DMS114 treated with DMSO at 0.1 percent for 48 hours (cell line): Measurements from ENCODE around the gene CPXM2.

Experiments used
- DNase-seq: peaks from one replicate; lab custom pipeline; 2025; ENCODE audit not compliant: unreplicated experiment; lab: John Stamatoyannopoulos, UW

The CPXM2 gene

DNA sequence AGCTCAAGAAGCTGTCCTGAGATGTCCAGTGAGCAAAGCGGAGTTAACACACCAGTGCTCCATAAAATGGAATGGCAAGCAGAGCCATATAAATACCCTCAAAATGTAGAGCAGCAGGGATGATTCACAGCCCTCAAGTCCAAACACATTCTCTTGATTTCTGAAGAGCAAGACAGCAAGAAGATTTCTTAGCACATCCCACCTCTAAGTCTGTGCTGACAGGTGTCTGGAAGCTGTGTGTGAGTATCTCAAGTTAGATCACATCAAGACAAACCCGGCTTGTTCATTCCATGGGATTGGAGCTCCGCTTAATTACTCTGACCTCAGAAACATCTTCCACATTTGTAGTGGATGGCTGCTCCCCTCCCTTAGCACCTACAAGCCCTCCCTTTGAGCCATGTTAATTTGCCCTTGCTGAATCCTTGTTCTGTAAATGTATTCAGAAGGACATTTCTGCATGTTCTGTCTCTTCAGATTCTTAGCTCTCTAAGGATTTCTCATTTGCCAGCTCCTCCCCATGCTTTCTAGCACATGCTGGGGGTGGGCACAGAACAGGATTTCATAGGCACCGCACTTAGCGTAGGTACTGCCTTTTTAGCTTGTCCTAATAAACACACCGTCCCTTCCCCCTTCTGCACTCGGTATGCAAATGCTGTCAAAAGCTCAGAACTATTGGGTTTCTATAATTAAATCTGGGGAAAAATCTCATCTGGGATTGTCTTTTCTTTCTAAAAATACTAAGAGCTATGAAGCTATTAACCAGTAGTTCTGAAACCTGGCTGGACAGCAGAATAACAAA lies 112.7 kb downstream of the CPXM2 start:
- no peak for DNase-seq

DNA sequence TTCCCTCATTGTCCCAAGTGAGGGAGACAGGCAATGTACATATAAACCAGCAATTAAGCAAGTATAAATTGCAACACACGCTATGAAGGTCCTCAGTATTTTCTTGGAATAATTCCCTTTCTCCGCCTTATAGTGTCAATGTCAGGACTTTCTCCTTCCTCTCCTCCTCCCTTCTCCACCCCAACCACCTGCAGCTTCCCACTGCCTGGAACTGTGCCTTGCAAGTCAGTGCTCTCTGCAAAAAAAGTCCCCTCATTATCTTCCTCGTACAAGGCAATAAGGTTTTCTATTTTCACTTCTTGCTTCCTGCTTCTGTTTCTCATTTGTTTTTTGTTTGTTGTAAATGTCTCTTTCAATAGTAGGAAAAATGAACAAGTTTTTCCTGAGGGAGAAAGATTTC lies 113.7 kb downstream of the CPXM2 start:
- DNase-seq: no peak

DNA sequence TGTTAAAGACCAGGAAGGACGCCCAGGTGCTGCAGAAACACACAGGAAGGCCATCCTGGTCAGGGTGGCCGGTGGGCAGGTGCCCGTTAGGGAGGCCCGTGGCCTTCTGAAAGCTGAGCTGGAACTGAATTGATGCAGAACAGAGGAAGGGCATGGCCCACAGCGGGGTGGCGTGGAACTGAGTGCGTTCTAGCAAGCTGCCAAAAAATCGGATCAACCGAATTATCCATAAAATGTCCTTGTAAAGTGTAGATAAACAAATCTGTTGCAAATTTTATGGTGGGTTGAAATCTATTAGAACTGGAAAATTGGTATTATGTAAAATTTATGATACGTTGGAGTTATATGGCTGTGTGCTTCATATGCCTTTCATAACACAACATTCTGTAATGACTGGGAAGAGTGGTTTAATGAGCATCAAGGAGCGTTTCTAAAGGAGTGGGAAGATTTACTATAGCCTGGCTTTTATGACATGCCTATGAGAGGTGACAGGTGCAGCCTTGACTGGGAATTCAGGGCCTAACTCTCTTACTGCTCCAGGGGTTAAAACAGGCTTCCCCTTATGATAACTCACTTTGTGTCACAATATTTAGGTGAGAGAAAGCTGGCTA lies 117.4 kb downstream of the CPXM2 start:
- DNase-seq: no peak

DNA sequence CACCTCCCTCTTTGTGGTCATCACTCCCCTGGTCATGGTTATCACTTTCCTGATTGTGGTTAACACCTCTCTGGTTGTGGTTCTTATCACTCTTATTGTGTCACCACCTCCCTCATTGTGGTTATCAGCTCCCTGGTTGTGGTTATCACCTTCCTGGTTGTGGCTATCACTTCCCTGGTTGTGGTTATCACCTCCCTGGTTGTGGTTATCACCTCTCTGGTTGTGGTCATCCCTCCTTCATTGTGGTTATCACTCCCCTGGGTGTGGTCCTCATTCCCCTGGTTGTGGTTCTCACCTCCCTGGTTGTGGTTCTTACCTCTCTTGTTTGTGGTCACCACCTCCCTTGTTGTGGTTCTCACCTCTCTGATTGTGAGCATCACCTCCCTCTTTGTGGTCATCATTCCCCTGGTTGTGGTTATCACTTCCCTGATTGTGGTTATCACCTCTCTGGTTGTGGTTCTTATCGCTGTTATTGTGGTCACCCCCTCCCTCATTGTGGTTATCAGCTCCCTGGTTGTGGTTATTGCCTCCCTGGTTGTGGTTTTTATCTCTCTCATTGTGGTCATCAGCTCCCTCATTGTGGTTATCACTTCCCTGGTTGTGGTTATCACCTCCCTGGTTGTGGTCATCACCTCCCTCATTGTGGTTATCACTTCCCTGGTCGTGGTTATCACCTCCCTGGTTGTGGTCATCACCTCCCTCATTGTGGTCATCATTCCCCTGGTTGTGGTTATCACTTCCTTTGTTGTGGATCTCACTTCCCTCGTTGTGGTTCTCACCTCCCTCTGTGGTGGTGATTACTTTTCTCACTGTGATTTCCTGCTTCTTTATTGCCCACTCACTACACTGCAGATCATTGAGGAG lies 118.7 kb downstream of the CPXM2 start:
- DNase-seq: no peak

DNA sequence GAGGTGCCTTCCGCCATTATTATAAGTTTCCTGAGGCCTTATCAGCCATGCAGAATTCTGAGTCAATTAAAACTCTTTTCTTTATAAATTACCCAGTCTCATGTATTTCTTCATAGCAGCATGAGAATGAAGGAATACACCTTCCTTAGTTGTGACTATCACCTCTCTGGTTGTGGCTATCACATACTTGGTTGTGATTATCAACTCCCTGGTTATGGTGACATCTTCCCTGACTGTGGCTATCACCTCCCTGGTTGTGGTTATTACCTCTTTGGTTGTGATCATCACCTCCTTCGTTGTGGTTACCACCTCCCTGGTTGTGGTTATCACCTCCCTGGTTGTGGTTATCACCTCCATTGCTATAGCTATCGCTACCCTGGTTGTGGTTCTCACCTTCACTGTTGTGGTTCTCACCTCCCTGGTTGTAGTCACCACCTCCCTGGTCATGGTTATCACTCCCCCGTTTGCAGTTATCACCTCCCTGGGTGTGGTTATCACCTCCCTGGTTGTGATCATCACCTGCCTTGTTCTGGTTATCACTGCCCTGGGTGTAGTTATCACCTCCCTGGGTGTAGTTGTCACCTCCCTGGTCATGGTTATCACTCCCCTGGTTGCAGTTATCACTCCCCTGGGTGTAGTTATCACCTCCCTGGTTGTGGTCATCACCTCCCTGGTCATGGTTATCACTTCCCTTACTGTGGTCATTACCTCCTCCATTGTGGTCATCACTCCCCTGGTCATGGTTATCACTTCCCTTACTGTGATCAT lies 119.5 kb downstream of the CPXM2 start:
- DNase-seq: no peak

DNA sequence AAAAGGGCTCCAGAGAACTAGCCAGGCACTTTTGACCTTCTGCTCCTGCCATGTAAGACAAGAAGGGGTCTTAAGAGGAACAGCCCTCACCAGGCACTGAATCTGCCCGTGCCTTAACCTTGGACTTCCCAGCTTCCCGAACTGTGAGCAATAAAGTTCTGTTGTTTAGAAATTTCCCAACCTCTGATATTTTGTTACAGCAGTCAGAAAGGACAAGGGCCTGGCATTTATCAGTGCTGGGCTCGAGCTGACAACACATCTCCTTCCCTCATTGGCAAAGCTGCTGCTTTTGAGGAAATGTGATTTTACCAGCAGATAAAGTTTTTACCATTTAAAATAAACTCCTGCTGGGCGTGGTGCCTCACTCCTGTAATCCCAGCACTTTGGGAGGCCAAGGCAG lies 122.0 kb downstream of the CPXM2 start:
- DNase-seq: no peak

DNA sequence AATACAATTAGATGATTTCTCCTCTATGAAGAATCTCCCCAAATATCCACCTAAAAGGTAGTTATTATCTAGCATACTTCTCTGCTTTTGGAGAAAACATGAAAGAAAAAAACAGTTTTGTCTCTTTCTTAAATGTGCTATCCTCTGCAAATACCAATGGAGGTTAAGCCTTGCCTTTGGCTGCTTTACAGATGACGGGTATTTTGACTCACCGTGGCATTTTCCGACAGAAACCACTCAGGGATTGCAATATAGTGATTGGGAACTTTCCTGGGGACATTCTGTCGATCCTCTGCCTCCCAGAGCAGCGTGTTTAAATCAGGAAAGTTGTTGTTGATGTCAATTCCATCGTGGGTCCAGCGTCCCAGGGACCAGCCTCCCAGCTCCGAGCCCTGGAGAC lies 124.8 kb downstream of the CPXM2 start:
- DNase-seq: no peak

DNA sequence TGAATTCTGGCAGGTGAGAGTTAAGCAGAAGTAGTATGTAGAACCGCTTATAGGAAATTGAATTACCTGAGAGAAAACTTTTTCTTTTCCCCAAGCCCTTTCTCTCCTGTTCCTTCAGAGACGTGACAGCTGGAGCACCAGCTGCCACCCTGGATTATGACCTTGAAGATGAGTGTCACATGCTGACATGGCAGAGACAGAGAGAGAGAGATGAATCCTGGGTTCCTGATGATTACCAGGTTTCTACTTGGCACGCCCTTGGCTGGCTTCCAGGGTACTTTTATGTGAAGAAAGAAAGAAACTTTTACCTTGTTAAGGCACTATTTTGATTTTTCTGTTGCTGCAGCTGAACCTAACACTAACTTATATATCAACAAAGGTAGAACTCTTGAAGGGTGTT lies 125.6 kb downstream of the CPXM2 start:
- DNase-seq: no peak

DNA sequence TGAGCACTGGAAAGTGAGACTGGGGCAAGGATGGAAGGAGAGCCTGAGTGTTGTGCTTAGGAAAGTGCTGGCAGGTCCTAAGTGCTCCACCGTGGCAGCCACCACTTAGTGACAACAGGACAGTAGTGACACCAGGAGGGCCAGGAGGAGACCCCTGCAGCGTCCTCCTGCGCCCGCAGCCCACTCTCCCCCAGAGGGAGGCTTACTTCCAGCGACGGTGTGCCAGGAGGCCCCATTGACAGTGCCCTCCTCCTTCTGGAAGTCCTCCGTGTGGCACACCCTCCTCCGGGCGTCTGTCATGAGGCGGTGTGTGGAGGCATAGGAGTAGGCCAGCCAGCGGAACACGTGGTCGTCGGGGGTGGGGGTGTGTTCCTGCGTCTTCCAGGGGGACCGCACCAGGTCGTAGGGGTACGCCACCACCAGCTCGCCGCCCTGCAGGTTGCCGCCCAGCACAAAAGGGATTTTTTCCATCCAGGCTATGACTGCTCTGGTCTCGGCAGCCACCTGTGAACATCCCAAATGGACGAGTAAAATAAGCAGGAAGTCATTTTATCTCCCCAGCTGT lies 129.9 kb downstream of the CPXM2 start:
- DNase-seq: no peak

DNA sequence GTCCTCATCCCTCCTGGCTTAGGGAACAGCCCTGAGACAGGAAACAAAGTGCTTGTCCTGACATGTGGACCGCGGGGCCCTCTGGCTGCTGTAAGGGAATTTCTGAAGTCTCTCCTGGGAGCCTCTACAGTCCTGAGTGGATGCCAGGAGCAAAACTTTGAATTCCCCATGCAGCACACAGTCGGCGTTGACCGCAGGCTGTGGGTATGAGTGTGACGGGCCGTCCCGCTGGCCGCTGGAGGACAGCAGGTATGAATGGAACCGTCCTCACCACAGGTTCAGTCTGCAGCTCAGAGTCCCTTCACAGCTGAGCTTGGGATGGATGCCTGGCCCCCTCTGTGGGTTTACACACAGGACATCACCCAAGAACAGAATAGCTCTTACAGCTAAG lies 130.6 kb downstream of the CPXM2 start:
- DNase-seq: no peak

DNA sequence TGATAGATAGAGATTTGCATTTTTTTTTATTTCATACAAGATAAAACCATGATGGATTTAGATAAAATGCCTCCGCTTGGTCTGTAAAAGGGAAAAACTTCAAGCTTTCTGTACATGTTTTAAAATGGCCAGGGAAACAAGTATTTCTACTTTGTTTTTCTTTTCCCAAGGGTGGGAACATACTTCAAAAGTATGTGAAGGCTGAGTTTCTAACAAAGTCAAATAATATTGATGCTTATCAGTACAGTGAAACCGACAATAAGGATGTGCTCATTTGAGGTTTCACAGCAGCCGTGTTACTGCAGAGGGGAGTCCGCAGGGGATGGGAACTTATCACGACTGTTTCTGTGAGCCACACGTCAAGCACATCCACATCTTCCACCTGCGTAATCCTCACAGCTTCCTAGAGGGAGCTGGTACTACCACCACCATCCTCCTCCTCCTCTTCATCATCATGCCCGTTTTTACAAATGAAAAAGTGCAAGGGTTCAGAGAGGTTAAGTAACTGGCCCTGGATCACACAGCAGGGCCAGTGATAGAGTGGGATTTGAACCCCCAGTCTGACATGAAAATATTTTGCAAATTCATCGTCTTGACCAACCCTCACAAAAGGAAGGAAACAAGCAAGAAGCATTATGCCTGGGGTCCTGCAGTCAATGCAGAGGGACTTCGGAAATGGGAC lies 131.1 kb downstream of the CPXM2 start:
- DNase-seq: no peak

DNA sequence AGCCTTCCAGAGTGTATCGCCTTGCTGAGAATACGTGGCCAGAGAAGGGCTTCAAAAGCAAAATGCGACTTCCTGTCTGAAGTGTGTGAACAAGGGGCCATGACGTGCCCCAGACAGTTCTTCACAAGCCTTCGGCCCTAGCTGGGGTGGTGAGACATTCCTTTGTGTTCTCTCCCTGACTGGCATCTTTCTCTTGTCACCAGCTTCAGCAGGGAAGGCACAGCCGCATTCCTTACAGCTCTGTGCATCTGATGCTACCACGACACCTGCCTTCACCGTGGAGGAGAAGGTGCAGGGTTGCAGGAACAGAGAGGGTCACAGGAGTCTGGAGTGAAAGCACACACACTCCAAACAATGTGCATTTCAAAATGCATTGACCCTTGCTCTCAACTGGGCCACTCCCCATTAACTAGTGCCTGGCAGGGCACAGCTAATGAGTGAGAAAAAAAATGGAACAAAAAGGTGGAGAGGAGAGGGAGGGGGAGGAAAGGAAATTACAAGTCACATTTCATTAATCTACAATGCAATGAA lies 132.0 kb downstream of the CPXM2 start:
- no peak for DNase-seq

DNA sequence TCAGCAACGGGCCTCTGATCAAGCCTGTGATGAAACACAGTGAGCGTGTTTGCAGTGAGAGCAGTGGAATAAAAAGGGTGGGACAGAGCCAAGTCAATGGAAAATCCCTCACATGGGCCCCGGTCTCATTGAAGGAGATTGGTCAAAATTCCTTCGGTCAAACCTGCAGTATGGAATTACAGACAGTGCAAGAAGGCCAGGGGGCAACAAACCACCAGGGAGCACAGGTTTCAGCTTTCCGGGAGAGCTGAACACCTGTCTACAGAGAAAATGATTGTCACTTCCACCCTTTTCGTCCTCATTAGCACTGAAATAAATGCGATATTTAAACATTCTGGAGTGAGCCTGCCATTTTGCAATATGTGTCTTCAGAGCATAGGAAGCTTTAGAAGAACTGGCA lies 132.6 kb downstream of the CPXM2 start:
- DNase-seq: no peak

DNA sequence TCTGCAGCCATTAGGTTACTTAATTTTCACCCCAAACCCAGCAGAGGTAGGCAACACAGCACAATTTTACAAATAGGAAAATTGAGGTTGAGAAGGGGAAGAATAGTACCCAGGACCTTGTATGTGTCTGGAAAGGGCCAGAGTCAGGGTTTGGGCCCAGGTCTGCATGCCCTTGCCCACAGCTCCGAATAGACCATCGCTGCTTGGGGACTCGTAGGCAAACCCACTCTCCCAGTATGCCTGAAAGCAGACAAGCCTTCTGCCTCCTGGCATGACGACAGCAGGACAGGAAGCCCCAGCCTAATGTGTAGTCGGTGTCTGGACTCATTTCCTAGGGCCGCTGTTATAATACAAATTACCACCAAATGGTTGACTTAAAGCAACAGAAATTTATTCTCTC lies 133.8 kb downstream of the CPXM2 start:
- no peak for DNase-seq

DNA sequence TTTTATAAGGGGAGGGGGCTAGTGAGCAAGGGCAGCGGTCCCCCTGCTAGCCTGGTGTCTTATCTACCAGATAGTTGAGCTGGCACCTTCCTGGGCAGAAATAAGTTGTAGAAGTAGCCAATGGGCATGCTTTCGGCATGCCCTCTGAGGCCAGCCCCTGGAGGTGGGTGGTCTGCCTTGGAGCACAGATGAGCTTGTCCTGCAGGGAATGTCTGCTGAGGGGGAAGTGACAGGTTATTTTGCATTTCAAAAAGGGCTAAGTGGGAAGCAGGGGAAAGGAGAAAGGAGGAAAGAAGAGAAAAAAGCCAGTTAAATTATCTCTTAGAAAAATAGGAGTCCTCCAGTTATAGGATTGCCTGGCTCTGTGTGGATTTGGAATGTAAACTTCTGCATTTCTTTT lies 136.5 kb downstream of the CPXM2 start:
- DNase-seq: no peak

DNA sequence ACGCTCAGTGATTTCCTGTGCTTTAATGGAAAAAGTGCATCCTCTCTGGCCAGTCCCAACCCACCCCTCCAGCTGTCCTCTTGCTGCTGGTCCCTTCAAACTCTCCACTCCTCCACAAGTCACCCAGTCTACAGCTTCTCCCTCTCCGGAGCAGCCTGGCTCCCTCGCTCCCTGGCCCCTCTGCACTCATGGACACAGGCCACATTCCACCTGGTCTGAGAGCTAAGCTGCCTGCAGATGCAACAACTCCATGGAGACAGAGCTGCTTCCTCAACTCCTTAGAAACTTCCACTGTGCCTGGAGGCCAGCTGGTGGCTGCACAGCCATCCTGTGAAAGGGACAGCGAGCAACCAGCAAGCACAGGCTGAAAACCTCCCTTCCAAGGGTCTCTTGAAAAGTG lies 137.5 kb downstream of the CPXM2 start:
- DNase-seq: no peak

DNA sequence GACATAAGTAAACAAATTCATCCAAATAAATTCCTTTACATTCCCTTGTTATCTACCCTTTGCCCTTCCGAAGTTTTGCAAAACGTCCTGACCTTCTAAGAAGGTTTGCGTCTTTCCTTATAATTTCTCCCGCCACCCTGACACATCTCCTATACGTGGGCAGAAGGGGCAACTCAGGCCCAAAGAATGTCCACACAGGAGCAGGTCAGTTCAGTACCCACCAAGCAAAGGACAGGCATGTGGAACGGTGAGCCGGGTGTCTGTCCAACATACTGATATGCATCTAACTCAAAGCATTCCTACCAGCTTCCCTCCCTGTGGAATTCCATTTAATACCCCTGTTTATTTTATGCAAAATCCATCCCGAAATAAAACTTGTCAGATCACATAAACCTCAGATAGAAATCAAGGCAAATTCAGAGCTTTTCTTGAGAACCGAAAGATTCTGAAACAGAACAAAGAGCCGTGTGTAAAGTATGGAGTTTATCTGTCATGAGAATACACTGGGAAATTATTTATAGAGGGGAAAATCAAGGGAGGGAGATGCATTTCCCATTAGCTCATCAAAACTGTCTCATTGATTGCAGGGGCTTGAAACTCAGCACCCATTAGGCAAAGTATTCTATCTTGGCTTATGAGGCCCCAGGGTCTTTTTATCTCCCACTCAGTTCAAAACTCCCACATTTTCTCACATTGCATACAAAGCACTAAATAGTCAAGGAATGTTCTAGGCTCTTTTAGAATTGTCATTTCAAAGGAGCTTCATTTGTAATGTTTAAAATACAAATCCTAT lies 140.1 kb downstream of the CPXM2 start:
- DNase-seq: no peak

DNA sequence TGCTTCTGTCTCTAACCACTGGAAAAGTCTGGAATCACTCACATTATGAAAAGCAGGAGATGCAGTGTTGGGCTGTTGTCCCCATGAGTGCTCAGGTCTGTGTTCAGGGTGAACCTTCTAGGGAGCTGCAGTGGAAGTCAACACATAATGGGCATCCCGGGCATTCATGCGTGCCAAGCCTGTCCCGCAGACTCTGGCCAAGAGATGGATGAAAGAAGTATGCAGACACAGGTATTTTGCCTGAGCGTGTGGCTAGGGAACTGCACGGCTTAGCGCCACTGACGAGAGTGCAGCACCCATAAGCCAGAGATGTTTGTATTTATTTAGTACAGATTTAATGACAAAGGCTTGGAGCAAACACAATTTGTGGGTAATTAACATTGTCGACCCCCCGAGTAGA lies 140.7 kb downstream of the CPXM2 start:
- DNase-seq: no peak

DNA sequence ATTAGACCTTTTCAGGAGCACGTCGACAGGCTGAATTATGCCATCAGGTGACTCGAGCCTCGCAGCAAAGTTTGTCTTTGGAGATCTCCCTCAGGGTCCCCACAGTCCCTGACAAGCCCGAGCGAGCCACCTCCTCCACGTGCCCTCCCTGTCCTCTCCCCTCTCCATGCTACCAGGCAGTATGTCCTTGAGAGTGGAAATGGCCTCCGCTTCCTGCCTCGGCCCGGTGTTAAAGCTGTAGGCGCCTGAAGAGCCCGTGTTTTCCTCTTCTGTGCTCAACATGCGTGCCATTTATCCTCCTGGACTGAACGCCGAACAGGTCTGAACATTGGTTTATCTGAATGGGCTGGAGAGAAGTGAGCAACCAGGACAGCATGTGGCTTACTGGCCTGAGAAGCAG lies 142.9 kb downstream of the CPXM2 start:
- DNase-seq: no peak
